ENCODE data around the gene PFN1. TPM values are rescaled to one million over a fixed set of nuclear protein-coding genes. Genes with fewer than 3 reads are reported as not detected.

Gene PFN1
- total RNA-seq, 1 experiment from 2014 or later: 1,213 TPM

- ChIA-PET CTCF (interaction anchor here (1.0 kb wide), 1 partner anchor 110 kb away, joined by 3 read pairs; no protein-coding TSS in a partner anchor), RAD21 (ENCODE audit: low non-redundant PET in 1 of 2, low total read pairs in 2 of 2, uncharacterized antibody in 2 of 2, unreplicated experiment in 2 of 2) (no interaction called here), POLR2A (no interaction called here)
- peaks cover 4 to 20% of the 10 kb centered on the region in 2 experiments; a peak in 3 of 4 replicates for H3K36me3 ChIP-seq (ENCODE audit: control insufficient read depth in 1 of 2, insufficient read depth in 2 of 2, low read length in 2 of 2)
- no peak within 1 kb of the TSS for H2AFZ ChIP-seq (ENCODE audit: low read depth, low read length, poor library complexity, severe bottlenecking)
- TF ChIP-seq REST (IDR thresholded peaks at IDR 0.05; ENCODE audit: low read depth): no peak
- no peak for TF ChIP-seq EZH2phosphoT487 (IDR thresholded peaks at IDR 0.05; ENCODE audit: borderline replicate concordance)
- TF ChIP-seq ELF1 (IDR thresholded peaks at IDR 0.05; ENCODE audit: borderline replicate concordance, low read depth): no peak
- no peak for TF ChIP-seq RAD21 (IDR thresholded peaks at IDR 0.05; ENCODE audit: low read depth)
- no peak for TF ChIP-seq POLR2AphosphoS5 (IDR thresholded peaks at IDR 0.05; ENCODE audit: low read depth, low read length)
- TF ChIP-seq EGR1 (IDR thresholded peaks at IDR 0.05; ENCODE audit: low read depth): no peak
- no peak for TF ChIP-seq SP1 (IDR thresholded peaks at IDR 0.05; ENCODE audit: low read depth)
- TF ChIP-seq CEBPB (IDR thresholded peaks at IDR 0.05; ENCODE audit: low read depth): no peak
- no peak for TF ChIP-seq SIN3A (IDR thresholded peaks at IDR 0.05; ENCODE audit: low read depth)
- TF ChIP-seq ATF3 (IDR thresholded peaks at IDR 0.05): no peak
- no peak for TF ChIP-seq CBX3 (IDR thresholded peaks at IDR 0.05; ENCODE audit: low read depth)
- no peak for TF ChIP-seq FOSL1 (IDR thresholded peaks at IDR 0.05; ENCODE audit: low read depth)
- no peak for TF ChIP-seq ZBTB33 (IDR thresholded peaks at IDR 0.05; ENCODE audit: extremely low read depth, insufficient replicate concordance, low read length)
- no peak for TF ChIP-seq YY1 (IDR thresholded peaks at IDR 0.05; ENCODE audit: extremely low read depth, insufficient replicate concordance, low read depth, low read length)
- TF ChIP-seq POLR2A (IDR thresholded peaks at IDR 0.05; ENCODE audit: borderline replicate concordance, extremely low read depth, insufficient read depth, insufficient read length): no peak
- TF ChIP-seq CTCF (IDR thresholded peaks at IDR 0.05 in 2 of 3, conservative IDR thresholded peaks at IDR 0.05 in 1 of 3; ENCODE audit: borderline replicate concordance in 1 of 3, insufficient read depth in 1 of 3, low read depth in 2 of 3, low read length in 2 of 3): no peak
- TF ChIP-seq JUND (IDR thresholded peaks at IDR 0.05): no peak
- no peak for TF ChIP-seq SRF (IDR thresholded peaks at IDR 0.05; ENCODE audit: low read depth)
- no peak within 1 kb of the TSS for H3K4me2 ChIP-seq (ENCODE audit: low read length)
- intact Hi-C loops (cut with micrococcal nuclease): no loop called here
- H3K9me3 ChIP-seq (ENCODE audit: control insufficient read depth in 1 of 2, insufficient read depth in 1 of 2, low read depth in 1 of 2, low read length in 2 of 2): no peaks in the 10 kb centered on the region
- DNase-seq (ENCODE audit: low read depth, low spot score): no peak
- ATAC-seq: no peak
- H3K9me2 ChIP-seq (ENCODE audit: insufficient read depth): no peaks in the 10 kb centered on the region
- H3K27ac ChIP-seq (ENCODE audit: low read depth, low read length): no peak within 1 kb of the TSS
- no peaks in the 10 kb centered on the region for H3K79me2 ChIP-seq (ENCODE audit: insufficient read depth, low read length)
- peaks cover 10 to 14% of the 10 kb centered on the region in 2 experiments for H3K4me1 ChIP-seq (ENCODE audit: control insufficient read depth in 1 of 2, insufficient read depth in 2 of 2, low read length in 2 of 2)
- no peak within 1 kb of the TSS for H3K9ac ChIP-seq (ENCODE audit: low read length)
- no peaks in the 10 kb centered on the region for H3K27me3 ChIP-seq (ENCODE audit: insufficient read depth, low read length)
- H3K4me3 ChIP-seq (replicated peaks in 1 of 2; ENCODE audit: low read depth in 1 of 2, low read length in 2 of 2): no peak within 1 kb of the TSS
- H4K20me1 ChIP-seq (ENCODE audit: insufficient read depth): no peaks in the 10 kb centered on the region
- BruUV-seq (replicated peaks): no TSS peak
These were observed 48.7 kb downstream of the PFN1 start, which contains the start of gene C17orf107 for GRCh38 chr17:4899341-4900230. Gene C17orf107, plus strand, starts transcription at chr17:4899536. Its CDS starts 227 bp downstream, at chr17:4899763.

Measured in HCT116 (cell line).